NCI-H82 treated with DMSO at 0.1 percent for 48 hours (cell line): ENCODE measurements around the gene EFCAB6.

Experiments used
- DNase-seq: peaks from one replicate; lab custom pipeline; 2025; ENCODE audit not compliant: unreplicated experiment; lab: John Stamatoyannopoulos, UW

Gene EFCAB6

DNA sequence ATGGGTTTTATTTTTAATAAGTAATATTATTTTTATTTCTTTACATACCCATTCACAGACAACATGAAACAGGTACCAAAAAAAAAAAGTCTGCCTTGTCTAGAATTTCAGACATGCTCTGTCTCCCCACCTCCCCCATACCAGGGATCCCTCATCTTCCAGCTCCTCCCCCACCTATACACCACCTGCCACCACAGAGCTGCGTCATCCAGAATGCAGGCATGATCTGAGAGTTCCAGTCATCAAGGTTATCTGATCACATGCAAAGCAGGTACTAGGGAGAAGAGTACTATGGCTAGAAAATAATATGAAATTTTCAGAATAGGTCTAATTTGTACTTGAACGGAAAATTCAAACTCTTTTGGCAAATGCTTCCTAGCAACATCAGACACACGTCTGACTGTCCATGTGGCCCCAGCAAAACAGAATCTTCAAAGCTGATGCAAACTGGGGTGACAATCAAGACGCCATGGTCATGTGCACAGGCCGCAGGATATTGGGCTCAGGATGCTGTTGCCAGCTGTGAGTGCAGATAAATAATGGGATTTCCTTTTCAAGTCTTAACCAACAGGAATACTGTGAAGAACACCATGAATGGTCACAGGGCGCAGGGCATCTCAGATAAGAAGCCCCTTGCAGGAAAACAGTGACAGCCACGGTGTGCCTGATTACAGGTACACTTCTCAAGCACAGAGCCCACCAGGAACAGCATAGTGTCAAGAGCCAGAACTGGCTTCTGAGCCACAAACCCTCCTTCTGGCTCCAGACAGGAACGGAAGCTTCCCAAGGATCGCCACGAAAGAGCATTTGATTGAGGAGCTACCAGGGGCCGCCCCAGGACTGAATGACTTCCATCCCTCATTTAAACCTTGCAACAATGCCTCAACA lies 169.5 kb downstream of the EFCAB6 start:
- DNase-seq, result no peak

GRCh38 chr22:43639228-43639948 lies 172.7 kb downstream of the EFCAB6 start:
- no peak for DNase-seq

DNA sequence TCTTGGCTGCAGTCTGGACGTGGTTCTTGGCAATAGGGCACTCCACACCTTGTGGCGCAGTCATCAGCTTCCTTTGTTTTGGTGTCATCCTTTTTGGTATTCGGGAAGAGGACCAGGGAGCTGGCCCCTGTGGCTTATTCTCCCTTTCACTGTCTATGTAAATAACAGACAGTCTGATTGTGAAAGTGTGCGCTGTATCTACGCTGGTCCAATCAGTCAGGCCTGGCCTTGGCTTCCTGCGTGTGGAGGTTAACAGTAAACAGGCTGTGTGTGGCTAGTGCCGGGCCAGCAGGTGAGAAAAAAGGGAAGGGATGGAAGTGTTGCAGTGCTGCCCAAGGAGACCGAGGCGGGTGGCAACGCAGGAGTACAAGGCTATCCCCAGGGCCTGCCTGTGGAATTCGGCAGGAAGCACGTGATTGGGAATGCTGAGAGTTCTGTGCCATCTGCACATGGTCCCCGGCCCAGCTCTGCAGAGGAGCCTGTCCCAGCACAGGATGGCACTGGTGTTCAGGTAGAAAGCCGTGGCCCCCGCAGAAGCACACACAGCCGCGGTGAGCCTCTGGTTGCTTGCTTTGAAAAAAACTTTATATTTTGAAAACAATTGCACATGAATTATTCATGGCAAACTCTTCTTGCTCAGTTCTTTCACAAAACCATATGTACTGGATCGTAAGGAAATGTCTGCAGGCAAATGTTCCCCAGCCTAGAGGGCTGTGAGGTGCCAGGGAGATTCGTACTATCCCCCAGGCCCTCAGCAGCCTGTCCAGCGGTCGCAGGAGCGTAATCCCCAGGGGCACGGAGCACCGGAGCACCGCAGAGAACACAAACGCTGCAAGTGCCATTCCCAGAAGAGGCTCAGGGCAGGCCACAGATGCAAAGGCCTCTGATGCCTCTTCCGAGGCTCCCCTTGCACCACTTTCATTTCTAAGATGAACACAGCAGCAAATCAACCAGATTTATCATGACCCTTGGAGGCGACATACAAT lies 174.5 kb downstream of the EFCAB6 start:
- DNase-seq, result no peak

DNA sequence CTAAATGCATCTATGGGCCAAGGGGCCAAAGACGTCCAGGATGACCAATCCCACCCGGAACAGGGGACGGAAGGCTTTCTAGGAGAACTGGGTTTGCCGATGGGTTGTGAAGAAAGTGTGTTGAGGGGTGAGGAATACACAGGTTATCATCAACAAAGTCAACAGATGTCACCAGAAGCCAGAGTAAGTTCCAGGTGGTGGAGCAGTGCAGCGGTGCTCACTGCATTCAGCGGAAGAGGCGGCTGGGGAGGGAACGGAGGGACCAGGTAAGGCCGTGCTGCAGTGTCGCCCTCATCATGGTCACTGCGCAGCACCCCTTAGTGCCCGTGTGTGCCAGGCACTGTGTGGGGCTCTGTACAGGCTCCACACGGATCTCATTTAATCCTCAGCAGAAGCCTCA lies 176.0 kb downstream of the EFCAB6 start:
- DNase-seq, result no peak

GRCh38 chr22:43635101-43635500 lies 177.0 kb downstream of the EFCAB6 start:
- DNase-seq, result no peak

- no peak for DNase-seq
These were observed 177.8 kb downstream of the EFCAB6 start for GRCh38 chr22:43634316-43634715.

- no peak for DNase-seq
These were observed 178.3 kb downstream of the EFCAB6 start for GRCh38 chr22:43633631-43634285.

GRCh38 chr22:43631846-43632245 lies 180.3 kb downstream of the EFCAB6 start:
- no peak for DNase-seq

GRCh38 chr22:43631201-43631600 lies 180.9 kb downstream of the EFCAB6 start:
- no peak for DNase-seq

GRCh38 chr22:43630451-43630850 lies 181.7 kb downstream of the EFCAB6 start:
- no peak for DNase-seq

DNA sequence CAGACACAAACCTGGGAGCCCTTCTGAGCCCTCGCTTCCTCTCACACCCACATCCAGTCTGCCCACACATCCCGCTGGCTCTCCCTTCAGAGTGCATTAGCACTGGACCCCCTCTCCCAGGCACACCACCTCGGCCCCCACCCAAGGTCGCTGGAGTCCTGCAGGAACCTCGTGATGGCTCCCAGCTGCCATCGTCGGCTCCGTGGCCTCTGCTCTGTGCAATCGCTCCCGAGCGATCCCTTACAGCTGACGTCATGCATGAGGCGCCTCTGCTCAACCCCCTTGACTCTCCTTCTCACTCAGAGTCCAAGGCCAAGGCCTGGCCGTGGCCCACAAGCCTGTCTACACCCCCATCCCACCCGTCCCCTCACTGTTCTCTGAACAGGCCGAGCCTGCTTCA lies 183.9 kb downstream of the EFCAB6 start:
- DNase-seq, result no peak

DNA sequence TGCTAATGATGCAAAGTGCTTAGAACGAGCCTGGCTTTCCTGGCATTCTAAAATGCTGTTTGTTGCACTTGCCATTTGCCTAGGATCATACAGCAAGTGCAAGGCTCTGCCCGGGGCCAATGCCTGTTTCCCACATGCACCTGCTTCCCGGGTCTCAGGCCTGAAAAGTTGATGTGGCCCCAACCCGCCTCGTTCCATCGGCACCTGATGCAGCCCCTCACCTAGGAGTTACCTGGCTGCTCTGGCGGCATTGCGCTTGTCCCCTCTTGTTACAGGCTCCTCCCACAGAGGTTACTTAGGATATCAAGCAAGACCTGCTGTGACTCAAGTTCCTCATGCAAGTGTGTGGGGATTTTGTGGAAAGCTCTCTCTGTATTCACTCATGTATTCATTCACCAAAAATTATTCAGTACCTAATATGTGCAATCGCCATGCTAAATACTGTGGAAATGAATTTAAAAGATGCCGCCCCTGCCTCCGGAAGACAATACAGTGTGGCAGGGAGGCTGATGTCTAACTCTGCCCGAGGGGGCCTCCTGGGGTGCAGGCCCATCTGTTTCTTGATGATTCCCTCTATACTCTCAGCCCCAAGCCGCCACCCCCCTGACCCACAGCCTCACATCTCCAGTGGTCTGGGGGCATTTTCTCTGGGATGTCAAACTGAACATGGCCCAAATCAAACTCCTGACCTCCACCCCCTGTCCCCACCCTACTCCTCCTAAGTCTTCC lies 184.5 kb downstream of the EFCAB6 start:
- DNase-seq, result no peak

DNA sequence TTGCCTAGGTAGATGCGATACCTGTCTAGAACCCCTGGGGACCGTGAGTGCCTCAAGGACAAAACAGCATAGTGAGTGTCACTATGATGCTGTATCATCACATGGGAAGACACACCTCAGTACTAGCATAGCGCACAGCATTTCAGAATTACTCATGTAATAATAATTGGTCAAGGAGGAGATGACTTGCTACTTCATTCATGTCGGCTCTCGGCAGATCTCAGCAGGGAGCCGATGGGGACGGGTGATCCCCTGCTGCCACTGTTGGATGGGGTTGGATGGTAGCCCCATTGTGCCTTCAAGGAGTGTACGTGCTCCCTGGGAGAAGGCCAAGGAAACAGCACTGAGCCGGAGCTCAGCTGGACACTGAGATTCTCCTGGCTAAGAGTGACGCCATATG lies 186.9 kb downstream of the EFCAB6 start:
- no peak for DNase-seq

DNA sequence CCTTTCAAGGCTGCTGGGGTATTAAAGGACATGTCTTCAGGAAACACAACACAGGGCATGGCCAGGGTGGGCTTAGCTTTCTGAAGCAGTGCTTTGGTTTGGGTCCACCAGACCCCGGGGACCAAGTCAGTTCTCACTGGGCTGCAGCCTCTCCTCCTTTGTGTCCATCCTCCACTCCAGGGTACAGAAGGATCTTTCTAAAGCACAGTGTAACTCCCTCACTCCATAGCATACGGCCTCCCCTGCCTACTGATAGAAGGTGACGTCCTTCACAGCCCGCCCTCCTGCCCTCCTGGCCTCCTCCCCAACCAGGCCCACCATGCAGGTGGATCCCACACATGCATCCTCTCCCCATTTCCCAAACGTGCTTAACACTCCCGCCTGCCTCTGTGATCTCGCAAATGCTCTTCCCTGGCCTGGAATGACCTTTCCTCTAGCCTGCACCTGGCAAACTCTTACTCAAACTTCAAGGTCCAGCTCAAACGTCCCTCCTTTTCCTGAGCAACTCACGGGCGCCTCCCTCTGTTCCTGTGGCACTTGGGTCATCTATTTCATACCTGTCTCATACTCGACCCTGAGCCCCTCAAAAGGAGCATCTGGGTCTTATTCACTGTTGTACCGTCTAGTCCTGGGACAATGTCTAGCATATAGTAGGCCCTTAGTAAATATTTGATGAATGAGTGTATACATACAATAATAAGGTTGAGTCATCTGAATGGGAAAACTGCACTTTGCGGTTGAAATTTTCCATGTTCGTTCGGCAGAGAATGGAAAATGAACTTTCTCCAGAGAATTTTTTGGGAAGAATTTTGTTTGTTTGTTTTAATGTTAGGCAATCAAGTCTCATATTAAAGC lies 187.7 kb downstream of the EFCAB6 start:
- DNase-seq, result no peak

DNA sequence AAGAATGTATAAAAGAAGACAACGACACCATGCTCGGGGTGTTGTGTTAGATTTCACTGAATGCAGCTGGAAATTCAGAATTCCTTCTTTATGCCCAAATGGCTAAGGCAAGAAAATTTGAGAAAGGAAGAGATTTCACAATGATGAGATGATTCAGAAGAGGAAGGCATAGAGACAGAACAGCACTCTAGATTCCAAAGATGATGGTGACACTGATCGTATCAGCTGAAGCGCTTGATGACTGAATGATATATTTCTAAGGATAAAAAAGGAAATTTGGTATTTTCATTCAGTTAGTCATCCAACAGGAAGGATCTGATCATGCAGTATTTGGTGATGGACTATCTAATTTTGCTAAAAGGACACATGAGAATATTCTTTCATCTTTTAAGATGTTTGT lies 189.2 kb downstream of the EFCAB6 start:
- no peak for DNase-seq

DNA sequence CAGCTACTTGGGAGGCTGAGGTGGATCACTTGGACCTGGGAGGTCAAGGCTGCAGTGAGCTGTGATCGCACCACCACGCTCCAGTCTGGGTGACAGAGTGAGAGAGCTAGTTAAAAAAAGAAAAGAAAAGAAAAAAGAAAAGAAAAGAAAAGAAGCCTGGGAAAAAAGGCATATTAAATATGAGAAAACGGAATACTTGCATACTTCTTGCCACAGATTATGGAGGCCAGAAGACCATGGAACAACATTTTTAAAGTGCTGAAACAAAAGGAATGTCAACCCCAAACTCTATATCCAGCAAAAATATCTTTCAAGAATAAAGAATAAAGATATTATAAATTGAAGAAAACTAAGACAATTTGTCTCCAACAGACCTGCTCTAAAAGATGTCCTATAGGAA lies 191.9 kb downstream of the EFCAB6 start:
- no peak for DNase-seq

DNA sequence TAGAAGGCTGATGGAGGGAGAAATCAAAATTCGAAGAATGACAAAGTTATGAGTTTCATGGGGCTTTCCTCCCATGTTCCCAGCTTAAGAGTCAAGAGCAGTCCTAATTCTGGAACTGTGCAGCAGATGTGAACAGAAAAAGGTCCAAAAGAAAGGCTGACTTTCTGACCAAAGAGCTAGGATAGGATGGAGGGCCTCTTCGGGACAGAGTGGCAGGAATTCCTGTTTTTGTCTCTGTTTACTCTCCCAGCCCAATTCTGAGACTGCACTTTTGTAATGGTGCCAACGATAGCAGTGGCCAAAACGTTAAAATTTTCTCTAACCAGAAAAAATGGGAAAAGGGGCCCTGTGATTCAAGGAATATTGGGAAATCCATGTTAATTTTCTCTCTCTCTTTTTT lies 193.6 kb downstream of the EFCAB6 start:
- no peak for DNase-seq

GRCh38 chr22:43616645-43617044 lies 195.5 kb downstream of the EFCAB6 start:
- no peak for DNase-seq

- no peak for DNase-seq
These were observed 211.8 kb downstream of the EFCAB6 start for GRCh38 chr22:43600265-43600664.
